ENCODE results near the gene CAPN2.
A peak's percentile ranks its signal among the peaks of the same experiment; 100 is the strongest.

Gene CAPN2

DNA sequence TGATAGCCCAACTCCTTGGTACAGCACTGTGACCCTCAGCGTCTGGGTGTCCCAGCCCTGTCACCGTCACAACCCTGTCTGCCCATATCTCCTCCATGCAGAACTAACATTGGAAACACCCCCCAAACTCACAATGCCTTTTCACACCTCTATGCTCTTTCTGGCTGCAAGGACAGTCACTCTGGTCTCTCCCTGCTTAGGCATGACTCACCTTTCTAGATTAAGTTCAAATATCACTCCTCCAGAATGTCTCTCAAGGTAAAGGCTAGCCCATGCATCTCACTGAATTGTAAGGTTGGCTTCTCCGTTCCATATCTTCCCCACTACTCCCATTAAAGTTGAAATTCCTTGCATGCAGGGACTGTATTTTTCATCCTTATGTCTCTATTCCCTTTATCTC is 29.8 kb upstream of the CAPN2 start:
- TF ChIP-seq, protein P1, sequence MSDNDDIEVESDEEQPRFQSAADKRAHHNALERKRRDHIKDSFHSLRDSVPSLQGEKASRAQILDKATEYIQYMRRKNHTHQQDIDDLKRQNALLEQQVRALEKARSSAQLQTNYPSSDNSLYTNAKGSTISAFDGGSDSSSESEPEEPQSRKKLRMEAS (IDR thresholded peaks at IDR 0.05; ENCODE audit: low read depth, low read length): no peak
- no peak for TF ChIP-seq MYC (IDR thresholded peaks at IDR 0.05; ENCODE audit: low read depth, low read length)
- TF ChIP-seq, protein P2, sequence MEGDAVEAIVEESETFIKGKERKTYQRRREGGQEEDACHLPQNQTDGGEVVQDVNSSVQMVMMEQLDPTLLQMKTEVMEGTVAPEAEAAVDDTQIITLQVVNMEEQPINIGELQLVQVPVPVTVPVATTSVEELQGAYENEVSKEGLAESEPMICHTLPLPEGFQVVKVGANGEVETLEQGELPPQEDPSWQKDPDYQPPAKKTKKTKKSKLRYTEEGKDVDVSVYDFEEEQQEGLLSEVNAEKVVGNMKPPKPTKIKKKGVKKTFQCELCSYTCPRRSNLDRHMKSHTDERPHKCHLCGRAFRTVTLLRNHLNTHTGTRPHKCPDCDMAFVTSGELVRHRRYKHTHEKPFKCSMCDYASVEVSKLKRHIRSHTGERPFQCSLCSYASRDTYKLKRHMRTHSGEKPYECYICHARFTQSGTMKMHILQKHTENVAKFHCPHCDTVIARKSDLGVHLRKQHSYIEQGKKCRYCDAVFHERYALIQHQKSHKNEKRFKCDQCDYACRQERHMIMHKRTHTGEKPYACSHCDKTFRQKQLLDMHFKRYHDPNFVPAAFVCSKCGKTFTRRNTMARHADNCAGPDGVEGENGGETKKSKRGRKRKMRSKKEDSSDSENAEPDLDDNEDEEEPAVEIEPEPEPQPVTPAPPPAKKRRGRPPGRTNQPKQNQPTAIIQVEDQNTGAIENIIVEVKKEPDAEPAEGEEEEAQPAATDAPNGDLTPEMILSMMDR (IDR thresholded peaks at IDR 0.05; ENCODE audit: low read depth, low read length): no peak
- no peak for TF ChIP-seq POLR2A (IDR thresholded peaks at IDR 0.05; ENCODE audit: extremely low read depth, insufficient read length)
- DNase-seq (ENCODE audit: low read depth): no peak

DNA sequence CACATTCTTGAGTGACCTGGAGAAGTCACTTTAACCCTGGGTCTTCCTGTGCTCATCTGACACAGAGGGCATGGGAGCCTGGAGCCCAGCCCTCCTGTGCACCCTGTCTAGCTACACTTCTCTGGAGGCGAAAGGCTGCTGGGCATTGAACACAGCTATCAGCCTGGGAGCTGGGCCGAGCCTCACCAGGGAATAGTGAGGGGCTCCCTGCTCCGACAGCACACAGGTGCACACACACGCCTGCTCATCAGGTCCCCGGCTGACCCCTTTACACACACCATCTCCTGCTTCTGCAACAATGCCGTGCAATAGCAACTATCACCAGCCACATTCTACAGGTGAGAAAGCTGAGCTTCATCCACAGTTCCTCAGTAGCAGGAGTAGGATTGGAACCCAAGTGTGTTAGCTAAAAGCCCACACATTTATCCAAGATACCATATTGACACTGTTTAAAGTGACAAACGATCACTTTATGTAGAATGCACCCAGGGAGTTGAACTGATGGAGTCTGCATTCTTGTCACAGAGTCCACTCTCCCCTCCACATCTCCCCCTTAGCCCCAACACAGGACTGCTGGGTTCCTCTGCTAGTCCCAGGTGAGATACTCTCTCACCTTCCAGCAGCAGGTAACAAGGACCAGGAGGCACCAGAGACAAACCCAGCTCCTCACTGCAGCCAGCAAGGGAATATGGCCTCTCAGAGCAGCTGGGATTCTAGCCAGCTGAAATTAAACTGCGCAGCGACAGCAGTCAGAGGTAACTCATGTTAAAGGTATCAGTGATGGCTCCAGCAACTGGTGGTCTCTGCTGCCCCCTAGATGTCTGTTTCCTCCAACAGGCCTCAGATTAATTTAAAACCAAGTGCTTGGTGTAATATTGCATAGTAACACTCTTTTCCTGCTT is 28.5 kb upstream of the CAPN2 start:
- TF ChIP-seq, protein P2 (IDR thresholded peaks at IDR 0.05; ENCODE audit: low read depth, low read length): peak; percentile 46
- TF ChIP-seq MYC (IDR thresholded peaks at IDR 0.05; ENCODE audit: low read depth, low read length) (no peak), POLR2A (IDR thresholded peaks at IDR 0.05; ENCODE audit: extremely low read depth, insufficient read length) (no peak)
- TF ChIP-seq, protein P1 (IDR thresholded peaks at IDR 0.05; ENCODE audit: low read depth, low read length): no peak
- no peak overlapping the region for H3K4me3 ChIP-seq (ENCODE audit: low read depth, low read length)
- peak; percentile 58 for DNase-seq (ENCODE audit: low read depth)

More for the DNA sequence above, 29.8 kb upstream of the CAPN2 start:
- H3K4me3 ChIP-seq (ENCODE audit: low read depth, low read length): no peak overlapping the region

DNA sequence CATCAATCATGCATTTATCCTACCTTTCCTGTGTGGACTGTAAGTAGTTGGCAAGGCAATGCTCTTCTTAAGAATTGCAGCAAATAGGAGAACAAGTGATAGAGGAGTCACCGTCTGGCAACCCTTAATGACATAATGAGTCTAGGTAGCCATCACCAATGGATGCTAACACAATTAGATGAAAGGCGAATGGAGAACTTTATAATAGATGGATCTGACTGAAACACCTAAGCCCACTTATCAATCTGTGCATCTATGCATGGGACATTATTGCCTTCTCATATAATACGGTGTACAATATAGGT is 27.9 kb upstream of the CAPN2 start:
- TF ChIP-seq POLR2A (IDR thresholded peaks at IDR 0.05; ENCODE audit: extremely low read depth, insufficient read length) (no peak), MYC (IDR thresholded peaks at IDR 0.05; ENCODE audit: low read depth, low read length) (no peak)
- TF ChIP-seq, protein P2 (IDR thresholded peaks at IDR 0.05; ENCODE audit: low read depth, low read length): no peak
- TF ChIP-seq, protein P1 (IDR thresholded peaks at IDR 0.05; ENCODE audit: low read depth, low read length): no peak
- no peak overlapping the region for H3K4me3 ChIP-seq (ENCODE audit: low read depth, low read length)
- no peak for DNase-seq (ENCODE audit: low read depth)

DNA sequence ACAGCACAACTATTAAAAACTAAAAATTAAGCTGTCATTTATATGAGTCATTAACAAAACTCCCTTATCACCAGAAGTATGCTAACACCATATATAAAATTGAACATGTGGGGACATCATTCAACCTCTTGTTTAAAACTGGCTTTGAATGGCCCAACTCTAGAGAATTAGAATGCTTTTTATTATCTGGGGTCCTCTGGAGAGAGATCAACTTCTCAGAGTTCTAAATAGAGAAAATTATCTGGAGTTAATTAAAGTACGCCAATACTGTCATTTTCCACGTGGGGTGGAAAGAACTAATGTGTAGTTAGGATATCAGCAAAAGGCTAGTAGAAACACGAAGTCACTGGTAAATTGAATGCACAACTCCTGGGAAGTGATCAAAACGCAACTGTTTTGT is 21.2 kb upstream of the CAPN2 start:
- TF ChIP-seq POLR2A (IDR thresholded peaks at IDR 0.05; ENCODE audit: extremely low read depth, insufficient read length) (no peak), MYC (IDR thresholded peaks at IDR 0.05; ENCODE audit: low read depth, low read length) (no peak)
- TF ChIP-seq, protein P2 (IDR thresholded peaks at IDR 0.05; ENCODE audit: low read depth, low read length): no peak
- TF ChIP-seq, protein P1 (IDR thresholded peaks at IDR 0.05; ENCODE audit: low read depth, low read length): no peak
- no peak for DNase-seq (ENCODE audit: low read depth)
- no peak overlapping the region for H3K4me3 ChIP-seq (ENCODE audit: low read depth, low read length)

DNA sequence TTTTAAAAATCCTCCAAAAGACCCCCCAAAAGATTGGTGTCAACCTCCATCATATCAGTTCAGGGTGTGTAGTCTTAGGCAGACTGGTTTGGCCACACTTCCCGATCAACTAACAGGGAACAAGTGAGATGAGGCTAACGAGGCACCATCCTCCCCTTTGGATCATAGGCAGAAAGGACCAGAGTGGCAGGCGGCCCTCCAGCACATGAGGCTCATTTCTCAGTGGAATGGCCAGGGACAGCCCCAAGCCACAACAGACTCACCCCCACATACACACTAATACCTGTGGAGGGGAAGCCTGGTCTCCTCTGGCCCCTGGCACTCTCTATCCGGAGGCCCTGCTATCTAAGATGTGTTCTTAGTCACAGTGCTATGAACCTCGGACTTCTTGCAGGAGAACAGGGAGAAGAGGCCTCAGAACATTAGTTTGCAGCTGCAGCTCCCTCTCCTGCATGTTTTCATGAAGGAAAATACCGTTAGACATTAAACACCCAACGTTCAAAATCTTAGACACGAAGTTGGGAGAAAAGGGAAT is 17.3 kb upstream of the CAPN2 start:
- DNase-seq (ENCODE audit: low read depth): no peak
- no peak overlapping the region for H3K4me3 ChIP-seq (ENCODE audit: low read depth, low read length)

More for the DNA sequence above, 17.3 kb upstream of the CAPN2 start:
- TF ChIP-seq POLR2A (IDR thresholded peaks at IDR 0.05; ENCODE audit: extremely low read depth, insufficient read length) (no peak), MYC (IDR thresholded peaks at IDR 0.05; ENCODE audit: low read depth, low read length) (no peak)
- TF ChIP-seq, protein P2 (IDR thresholded peaks at IDR 0.05; ENCODE audit: low read depth, low read length): no peak
- TF ChIP-seq, protein P1 (IDR thresholded peaks at IDR 0.05; ENCODE audit: low read depth, low read length): no peak
